HG03571 (cell line): ENCODE data around the gene PRRT3.
"Not testable (repeated sequence)": the region's sequence is repeated elsewhere in the genome, so short reads cannot be mapped to it uniquely, and the experiment has no call there.

ENCODE experiments used
- ATAC-seq: cut with Tn5 transposase; IDR thresholded peaks from one replicate; pipeline ENCODE4 v1.9.1; 2021; ENCODE audit not compliant: unreplicated experiment

Gene PRRT3

DNA sequence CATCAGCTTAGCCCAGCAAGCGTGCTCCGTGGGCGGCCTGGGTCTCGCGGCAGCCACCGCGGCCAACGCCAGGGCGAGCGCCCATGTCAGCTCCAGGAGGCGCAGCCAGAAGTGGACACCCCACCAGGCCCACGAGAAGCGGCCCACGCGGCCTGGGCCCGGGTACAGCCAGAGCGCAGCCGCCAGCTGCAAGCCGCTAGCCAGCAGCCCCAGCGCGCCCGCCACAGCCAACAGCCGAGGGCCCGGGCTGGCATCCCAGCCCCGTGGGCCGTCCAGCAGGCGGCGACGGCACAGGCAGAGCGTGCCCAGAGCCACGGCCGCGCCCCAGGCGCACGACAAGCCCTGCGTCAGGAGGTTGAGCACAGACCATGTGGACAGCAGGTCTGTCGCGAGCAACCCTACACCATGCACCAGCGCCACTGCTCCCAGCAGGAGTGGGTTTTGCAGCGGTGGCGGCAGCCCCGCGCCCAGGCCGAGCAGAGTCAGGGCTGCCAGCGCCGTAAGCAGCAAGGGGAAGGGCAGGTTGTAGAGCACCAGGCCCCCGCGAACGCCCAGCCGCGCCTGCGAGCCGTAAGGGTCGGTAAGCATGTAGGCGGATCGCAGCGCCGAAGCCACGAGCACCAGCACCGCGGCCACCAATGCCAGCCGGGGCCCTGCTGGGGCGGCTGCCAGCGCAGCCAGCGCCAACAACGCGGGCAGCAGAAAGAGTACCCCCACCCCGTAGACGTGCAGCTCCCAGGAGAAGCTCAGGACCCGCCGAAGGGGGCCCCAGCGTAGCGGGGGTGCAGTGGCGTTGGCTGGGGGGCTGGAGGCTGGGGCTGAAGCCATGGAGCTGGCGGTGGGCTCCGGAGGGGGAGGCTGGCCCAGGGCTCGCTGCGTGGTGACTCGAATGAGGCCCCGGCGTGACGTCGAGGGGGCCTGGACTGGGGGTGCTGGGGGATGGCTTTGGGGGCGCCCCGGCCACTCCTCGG, 4.9 kb downstream of the PRRT3 start:
- no peak for ATAC-seq

DNA sequence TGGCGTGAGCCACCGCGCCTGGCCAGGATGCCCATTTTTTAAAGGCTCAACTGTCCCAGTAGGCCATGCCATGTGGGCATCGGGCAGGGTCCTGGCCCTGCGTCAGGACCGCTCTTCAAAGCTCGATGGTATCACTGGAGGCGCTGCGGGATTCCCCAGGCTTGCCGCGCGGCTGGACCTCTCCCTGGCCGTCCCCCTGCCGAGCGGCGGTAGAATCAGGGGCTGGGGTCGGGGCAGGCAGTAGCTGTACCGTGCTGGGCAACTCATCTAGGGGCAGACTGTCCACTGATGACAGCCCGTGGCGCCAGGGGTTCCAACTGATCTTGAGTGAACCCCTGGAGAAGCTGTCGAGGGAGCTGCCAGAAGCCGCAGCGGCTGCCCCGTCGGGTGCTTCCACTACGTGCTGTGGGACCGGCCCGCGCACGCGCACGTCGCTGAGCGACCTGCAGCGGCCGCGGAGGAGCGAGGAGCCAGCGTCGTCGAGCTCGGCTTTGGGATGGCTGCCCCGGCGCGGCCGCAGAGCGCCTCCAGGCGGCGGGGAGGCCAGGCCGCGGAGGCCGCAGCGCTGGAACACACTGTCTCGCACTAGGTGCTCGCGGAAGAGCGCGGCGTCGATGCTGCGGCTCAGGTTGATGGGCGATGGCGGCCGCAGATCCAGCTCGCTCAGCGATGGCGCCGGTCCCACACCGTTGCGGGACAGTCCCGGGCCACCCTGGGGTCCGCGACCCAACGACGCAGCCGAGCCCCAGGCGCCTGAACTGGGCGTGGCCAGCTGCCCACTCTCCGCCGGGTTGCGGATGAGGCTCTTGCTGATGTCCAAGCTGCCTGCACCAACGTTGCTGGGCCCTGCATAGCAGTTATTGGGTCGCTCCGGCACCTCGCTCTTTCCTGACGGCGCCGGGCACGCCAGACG, 5.8 kb downstream of the PRRT3 start:
- ATAC-seq: no peak

DNA sequence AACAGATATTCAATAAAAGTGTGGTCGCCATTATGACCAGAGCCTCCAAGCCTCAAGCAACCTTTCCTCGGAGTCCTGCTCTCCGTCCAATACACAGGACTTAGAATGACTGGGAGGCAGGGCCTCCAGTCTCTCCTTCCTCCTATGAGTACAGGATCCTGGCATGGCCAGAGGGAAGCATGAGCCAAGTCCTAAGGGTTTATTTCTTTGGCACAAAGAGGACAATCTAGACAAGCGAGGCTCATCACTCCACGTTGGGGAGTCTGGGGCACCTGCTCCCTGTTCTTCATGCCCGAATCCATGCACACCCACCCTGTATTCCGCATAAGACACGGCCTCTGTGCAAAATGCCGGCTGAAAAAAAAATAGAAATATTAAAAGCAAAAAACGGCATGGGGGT, 6.8 kb downstream of the PRRT3 start:
- no peak for ATAC-seq

DNA sequence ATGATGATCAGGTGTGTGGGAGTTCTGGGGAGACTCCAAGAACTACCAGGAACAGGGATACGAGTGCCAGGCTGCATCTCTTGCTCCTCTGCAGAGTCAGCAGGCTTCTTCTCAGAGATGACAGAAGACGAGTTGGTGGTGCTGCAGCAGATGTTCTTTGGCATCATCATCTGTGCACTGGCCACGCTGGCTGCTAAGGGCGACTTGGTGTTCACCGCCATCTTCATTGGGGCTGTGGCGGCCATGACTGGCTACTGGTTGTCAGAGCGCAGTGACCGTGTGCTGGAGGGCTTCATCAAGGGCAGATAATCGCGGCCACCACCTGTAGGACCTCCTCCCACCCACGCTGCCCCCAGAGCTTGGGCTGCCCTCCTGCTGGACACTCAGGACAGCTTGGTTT, 7.9 kb downstream of the PRRT3 start:
- no peak for ATAC-seq

DNA sequence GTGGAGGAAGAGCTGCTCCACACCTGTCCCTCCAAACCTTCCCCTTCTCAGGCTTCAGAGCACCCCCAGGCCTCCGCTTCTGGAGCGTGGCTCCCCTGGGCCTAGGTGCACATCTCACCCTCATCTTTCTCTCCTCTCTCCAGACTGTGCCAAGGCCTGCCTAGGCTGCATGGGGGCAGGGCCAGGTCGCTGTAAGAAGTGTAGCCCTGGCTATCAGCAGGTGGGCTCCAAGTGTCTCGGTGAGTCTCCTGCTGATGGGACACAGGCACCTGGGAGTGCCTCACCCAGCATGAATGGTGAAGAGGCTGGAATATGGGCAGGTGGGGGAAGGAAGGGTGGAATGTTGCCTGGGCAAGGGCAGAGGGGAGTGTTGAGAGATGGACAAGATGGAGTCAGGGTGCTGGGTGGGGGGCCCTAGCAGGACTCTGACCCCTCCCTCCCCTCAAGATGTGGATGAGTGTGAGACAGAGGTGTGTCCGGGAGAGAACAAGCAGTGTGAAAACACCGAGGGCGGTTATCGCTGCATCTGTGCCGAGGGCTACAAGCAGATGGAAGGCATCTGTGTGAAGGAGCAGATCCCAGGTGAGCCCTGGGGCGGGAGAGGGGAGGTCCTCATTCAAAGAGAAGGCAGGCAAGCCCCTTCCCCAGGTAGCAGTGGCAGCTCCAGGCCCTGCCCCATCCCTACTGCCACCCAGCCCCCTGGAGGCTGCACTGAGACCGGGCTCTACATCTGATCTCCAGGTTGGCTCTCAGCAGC, 9.1 kb downstream of the PRRT3 start:
- ATAC-seq: no peak

DNA sequence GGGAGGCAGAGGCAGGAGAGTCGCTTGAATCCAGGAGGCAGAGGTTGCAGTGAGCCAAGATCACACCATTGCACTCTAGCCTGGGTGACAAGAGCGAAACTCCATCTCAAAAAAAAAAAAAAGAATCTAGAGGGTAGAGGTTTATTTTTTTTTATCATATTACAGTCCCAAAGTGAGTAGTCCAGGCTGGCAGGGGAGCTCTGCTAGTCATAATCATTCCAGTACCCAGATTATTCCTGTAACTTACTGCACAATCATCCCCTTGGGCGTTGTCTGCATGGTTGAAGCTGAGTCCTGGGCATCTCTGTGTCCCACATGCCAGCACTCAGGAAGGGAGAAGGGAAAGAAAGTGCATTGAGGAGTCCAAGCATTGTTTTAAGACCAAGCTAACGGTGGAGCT, 10.0 kb downstream of the PRRT3 start:
- no peak for ATAC-seq

DNA sequence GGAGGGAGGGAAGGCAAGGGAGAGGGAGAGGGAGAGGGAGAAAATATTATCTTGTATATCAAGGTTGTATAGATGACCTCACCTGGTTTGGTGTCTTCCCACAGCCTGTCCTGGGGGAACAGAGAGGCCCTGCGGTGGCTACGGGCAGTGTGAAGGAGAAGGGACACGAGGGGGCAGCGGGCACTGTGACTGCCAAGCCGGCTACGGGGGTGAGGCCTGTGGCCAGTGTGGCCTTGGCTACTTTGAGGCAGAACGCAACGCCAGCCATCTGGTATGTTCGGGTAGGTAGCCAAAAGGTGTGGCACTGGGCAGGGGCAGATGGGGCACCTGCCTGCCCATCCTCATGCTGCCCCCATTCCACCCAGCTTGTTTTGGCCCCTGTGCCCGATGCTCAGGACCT, 11.5 kb downstream of the PRRT3 start:
- ATAC-seq: no peak

DNA sequence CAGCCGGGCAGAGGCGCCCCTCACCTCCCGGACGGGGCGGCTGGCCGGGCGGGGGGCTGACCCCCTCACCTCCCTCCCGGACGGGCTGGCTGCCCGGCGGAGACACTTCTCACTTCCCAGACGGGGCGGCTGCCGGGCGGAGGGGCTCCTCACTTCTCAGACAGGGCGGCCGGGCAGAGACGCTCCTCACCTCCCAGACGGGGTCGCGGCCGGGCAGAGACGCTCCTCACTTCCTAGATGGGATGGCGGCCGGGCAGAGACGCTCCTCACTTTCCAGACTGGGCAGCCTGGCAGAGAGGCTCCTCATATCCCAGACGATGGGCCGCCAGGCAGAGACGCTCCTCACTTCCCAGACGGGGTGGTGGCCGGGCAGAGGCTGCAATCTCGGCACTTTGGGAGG, 12.3 kb downstream of the PRRT3 start:
- not testable (repeated sequence) for ATAC-seq

DNA sequence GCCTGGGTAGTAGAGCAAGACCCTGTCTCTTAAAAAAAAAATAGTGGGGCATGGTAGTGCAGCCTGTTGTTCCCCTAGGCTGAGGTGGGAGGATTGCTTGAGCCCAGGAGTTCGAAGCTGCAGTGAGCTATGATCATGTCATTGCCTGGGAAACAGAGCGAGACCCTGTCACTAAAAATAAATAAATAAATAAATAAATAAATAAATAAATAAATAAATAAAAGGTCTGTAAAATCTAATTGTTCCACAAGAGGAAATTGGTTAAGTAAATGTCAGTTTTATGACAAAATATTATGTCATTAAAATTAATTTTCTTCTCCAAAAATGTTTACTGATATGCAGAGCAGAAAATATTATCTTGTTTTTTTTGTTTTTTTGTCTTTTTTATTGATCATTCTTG, 13.2 kb downstream of the PRRT3 start:
- ATAC-seq: no peak

DNA sequence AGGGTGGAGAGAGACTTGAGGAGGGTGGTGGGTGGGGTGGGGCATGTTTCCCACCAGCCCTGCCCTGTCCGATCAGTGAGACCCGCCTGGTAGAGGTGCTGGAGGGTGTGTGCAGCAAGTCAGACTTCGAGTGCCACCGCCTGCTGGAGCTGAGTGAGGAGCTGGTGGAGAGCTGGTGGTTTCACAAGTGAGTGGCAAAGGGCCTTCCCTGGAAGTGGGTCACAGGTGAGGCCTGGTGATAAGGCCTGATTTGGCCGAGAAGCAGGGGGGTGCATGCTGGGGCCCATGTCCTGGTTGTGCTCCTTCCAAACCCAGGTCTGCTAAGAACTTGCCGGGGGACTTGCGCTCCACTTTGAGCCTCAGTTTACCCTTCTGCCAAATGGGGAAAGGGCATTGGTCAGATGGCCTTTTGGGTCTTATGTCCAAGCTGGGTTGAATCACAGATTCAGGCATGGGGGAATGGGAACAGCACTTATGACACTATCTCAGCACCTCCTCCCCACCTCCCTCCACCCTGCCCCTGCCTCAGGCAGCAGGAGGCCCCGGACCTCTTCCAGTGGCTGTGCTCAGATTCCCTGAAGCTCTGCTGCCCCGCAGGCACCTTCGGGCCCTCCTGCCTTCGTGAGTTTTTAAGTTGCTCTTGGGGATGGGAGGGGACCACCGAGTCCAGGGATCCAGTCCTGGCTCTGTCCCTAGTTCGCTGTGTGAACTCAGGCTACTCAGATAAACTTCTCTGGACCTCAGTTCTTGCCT, 14.5 kb downstream of the PRRT3 start:
- no peak for ATAC-seq

DNA sequence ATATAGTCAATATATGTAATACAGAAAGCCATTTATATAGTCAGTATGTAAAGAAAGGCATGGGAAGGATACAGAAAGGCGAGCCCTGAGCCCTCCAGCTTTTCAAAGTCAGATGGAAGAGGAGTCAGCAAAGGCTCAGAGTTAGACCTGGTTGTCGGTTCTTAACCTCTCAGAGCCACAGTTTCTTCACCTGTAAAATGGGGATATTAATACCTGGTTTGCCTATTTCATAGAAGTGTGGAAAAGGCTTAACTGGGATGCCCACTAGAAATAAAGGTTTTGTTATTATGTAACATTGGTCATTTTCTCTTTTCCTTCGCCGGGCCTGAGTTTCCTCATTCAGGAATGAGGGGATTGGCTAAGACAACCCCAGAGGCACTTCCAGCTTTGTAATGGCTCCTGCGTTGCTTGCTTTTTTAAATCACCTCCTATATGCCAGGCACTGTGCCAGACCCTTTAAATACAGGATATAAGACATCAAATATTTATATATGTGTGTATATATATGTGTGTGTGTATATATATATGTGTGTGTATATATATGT, 16.2 kb downstream of the PRRT3 start:
- ATAC-seq: no peak

DNA sequence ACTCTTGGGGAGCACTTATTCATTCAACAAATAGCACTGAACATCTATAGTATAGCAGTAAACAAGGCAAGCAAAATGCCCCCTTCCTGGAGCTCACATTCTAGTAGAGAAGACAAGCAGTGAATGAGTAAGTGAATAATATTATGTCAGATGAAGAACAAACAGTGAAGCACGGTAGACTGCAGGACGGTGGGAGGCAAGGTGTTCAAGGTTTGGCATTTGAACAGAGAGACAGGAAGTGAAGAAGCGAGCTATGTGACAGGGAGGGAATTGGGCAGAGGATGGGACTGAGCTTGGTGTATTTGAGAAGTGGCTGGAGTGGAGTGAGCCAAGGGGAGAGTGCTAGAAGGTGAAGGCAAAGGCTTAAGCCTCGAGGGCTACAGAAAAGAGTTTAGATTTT, 17.2 kb downstream of the PRRT3 start:
- no peak for ATAC-seq

DNA sequence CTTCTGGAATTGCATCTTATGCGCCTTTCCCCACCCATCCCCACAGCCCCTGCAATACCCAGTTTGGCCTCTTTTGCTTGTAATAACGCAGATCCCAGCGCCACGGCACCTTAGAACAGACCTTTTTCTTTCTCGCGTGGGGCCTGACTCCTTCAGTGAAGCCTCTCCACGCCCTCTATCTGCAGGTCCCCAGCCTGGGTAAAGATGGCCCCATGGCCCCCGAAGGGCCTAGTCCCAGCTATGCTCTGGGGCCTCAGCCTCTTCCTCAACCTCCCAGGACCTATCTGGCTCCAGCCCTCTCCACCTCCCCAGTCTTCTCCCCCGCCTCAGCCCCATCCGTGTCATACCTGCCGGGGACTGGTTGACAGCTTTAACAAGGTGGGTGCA, 18.0 kb downstream of the PRRT3 start:
- ATAC-seq: no peak

DNA sequence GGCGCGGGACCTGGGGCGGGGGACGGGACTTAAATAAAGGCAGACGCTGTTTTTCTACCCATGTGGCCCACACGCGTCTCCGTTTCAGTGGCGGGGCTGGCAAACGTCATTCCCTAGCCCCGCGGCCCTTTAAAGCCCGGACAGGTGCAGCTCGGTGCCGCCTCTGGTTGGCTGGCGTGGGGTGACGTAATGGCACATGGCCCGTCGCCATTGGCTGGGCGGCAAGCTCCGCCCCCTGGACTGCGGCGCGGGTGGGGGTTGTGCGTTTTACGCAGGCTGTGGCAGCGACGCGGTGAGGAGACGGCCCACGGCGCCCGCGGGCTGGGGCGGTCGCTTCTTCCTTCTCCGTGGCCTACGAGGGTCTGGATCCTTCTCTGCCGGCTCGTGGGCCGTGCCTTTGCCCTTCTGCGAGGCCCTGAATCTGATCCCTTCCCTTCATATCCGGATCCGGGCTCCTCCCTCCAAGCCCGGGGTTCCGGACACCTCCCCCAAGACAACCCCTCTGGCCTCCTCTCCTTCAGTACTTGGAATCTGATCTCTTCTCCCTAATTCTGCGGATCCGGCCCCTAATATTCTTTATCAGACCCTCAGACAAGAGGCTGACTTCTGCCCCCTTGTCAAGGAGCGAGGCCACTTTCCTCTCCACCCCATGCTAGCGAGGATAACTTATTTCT, 18.5 kb downstream of the PRRT3 start, which contains the start of gene CRELD1:
TSS of gene CRELD1 (plus strand) at position 274 of the 674 bp plus-strand sequence. CDS start 605 bp downstream, outside the sequence.
- peak; percentile 89 for ATAC-seq

DNA sequence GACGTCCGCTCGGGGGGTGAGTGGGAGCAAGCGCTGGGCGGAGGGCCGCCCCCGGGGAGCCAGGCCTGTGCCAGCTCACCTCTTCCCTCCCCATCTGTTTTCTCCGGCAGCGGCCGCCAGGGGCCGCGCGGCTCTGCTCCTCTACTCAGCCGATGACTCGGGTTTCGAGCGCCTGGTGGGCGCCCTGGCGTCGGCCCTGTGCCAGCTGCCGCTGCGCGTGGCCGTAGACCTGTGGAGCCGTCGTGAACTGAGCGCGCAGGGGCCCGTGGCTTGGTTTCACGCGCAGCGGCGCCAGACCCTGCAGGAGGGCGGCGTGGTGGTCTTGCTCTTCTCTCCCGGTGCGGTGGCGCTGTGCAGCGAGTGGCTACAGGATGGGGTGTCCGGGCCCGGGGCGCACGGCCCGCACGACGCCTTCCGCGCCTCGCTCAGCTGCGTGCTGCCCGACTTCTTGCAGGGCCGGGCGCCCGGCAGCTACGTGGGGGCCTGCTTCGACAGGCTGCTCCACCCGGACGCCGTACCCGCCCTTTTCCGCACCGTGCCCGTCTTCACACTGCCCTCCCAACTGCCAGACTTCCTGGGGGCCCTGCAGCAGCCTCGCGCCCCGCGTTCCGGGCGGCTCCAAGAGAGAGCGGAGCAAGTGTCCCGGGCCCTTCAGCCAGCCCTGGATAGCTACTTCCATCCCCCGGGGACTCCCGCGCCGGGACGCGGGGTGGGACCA, 19.2 kb downstream of the PRRT3 start:
- ATAC-seq: peak; percentile 63

DNA sequence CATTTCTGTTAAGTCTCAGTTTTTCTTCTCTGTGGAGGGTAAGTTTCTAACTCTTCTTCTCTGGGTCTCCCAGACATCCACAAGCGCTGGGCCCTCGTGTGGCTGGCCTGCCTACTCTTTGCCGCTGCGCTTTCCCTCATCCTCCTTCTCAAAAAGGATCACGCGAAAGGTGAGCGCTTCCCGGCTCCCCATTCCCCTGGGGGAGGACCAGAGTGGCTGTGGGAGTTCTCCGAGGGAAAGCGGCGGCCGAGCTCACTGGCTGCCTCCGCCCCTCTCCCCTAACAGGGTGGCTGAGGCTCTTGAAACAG, 19.7 kb downstream of the PRRT3 start:
- ATAC-seq: no peak

DNA sequence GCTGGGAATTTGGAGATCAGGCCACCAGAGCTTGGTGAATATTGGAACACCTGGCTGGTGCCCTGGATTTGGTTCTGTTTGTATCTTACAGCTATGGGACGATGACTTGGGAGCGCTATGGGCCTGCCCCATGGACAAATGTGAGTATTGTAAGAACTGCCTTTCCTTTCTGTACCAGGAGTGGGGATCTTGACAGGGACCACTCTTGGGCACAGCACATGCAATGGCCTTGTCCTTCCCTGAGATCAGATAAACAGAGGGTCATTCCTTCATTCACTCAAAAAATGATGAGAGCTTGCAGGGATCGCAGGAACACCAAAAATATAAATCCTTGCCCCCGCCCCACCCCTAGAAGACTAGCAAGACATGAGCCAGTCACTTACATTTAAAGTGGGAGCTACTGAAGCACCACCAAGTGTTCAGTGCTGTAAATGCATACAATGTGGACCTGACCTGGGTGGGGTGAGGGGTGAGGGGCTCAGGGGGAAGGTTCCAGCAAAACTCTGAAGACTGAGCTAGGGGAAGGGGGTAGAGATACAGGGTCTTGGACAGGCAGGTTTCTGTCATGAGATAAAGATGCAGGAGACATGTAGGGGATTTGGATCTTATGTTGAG, 21.3 kb downstream of the PRRT3 start:
- no peak for ATAC-seq

DNA sequence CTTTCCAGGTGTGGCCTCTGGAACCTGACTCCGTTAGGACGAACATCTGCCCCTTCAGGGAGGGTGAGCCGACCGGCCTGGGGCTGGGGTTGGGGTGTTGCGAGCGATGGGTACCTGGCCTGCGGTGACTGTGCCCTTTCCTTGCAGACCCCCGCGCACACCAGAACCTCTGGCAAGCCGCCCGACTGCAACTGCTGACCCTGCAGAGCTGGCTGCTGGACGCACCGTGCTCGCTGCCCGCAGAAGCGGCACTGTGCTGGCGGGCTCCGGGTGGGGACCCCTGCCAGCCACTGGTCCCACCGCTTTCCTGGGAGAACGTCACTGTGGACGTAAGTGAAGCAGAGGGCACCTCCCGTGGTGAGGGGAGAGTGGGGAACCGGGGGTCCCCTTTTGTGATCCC, 24.1 kb downstream of the PRRT3 start:
- no peak for ATAC-seq
